GM06990 (cell line): ENCODE data around the gene CMSS1.
"Not testable (repeated sequence)": the region's sequence is repeated elsewhere in the genome, so short reads cannot be mapped to it uniquely, and the experiment has no call there.

Experiments
- DNase-seq: peaks from one replicate; pipeline ENCODE4 v3.0.0-alpha.2; 2011; ENCODE audit not compliant: insufficient read length; ENCODE audit errors: extremely low read depth
- H3K27me3 ChIP-seq: replicated peaks from 2 replicates; pipeline ENCODE4 v1.6.0; 2011; ENCODE audit warnings: low read length; ENCODE audit not compliant: control insufficient read depth, insufficient read depth
- H3K36me3 ChIP-seq: 2 replicates; pipeline ENCODE4 v1.5.1; 2011; ENCODE audit warnings: low read length; ENCODE audit not compliant: control insufficient read depth, insufficient read depth
- H3K4me3 ChIP-seq: replicated peaks from 2 replicates; pipeline ENCODE4 v1.5.1; 2011; ENCODE audit warnings: low read depth, mild to moderate bottlenecking, control low read depth, low read length
- CTCF ChIP-seq: IDR thresholded peaks from 2 replicates; pipeline ENCODE4 v1.5.1; 2011; ENCODE audit warnings: low read length, control low read depth, mild to moderate bottlenecking, inconsistent platforms; ENCODE audit not compliant: insufficient read depth, poor library complexity, severe bottlenecking

The CMSS1 gene

DNA sequence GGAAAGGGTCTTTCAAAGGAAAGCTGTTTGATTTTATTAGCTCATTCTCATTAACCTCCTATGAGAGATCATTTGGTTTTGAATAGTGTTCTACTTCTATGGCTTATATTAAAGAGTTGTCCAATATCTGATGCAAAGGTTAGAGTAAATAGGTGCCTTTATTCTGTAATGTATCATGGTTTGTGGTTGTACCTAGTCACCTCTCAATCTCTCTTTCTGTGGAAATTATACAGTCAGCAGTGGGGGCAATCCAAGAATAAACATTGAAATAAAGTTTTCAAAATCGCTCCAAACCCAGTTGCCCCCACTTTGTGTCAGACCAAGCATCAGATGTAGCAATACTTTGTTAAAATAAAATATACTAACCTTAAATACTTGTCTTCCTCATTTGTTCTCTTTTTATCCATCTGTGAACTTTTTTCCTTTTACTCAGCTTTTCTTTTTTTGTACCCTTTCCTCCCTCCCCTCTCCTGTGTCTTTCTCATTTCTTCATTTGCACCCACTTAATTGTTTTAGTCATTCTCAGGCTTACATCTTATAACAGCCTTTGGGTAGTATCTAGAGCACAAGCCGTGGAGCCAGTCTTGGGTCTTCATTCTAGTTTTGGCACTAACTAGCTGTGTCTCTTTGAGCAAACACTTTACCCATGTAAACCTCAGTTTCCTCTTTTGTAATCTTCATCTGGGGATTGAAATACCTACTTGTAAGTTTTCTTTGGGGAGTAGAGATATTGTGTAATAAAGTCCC is 16.7 kb downstream of the CMSS1 start:
- H3K27me3 ChIP-seq = no peaks in the 10 kb centered on the region
- no peak for DNase-seq
- H3K36me3 ChIP-seq = no peaks in the 10 kb centered on the region
- no peak for TF ChIP-seq CTCF
- H3K4me3 ChIP-seq = no peak overlapping the region

- Histone ChIP-seq H3K36me3 (no peaks in the 10 kb centered on the region), H3K4me3 (no peak overlapping the region), H3K27me3 (no peaks in the 10 kb centered on the region)
- DNase-seq = no peak
- no peak for TF ChIP-seq CTCF
Observed at GRCh38 chr3:99836681-99837080, 19.0 kb downstream of the CMSS1 start.

- no peaks in the 10 kb centered on the region for H3K36me3 ChIP-seq
- no peak for TF ChIP-seq CTCF
- no peak overlapping the region for H3K4me3 ChIP-seq
- H3K27me3 ChIP-seq = no peaks in the 10 kb centered on the region
- DNase-seq = no peak
Observed at GRCh38 chr3:99837715-99838114, 20.1 kb downstream of the CMSS1 start.

DNA sequence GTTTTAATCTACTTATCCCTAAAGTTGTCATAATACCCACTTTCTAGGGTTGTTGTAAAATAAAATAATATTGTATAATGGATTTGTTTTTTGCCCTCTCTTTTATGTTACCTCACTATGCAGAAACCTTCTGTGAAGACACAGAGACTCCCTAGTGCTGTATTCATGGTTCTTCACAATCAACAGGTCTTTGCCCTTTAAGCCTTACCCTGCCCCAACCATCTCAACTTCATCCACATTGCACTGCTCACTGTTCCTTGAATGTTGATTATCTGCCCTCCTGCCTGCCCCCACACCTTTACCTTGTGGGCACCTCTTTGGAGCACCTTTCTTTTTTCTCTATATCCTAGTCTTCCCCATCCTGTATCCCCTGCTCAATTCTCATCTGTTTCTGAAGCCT is 21.1 kb downstream of the CMSS1 start:
- no peak for TF ChIP-seq CTCF
- no peak for DNase-seq
- Histone ChIP-seq H3K27me3 (no peaks in the 10 kb centered on the region), H3K36me3 (no peaks in the 10 kb centered on the region), H3K4me3 (no peak overlapping the region)

GRCh38 chr3:99839613-99840012 is 22.0 kb downstream of the CMSS1 start:
- DNase-seq = no peak
- no peak for TF ChIP-seq CTCF
- Histone ChIP-seq H3K27me3 (no peaks in the 10 kb centered on the region), H3K36me3 (no peaks in the 10 kb centered on the region), H3K4me3 (no peak overlapping the region)

DNA sequence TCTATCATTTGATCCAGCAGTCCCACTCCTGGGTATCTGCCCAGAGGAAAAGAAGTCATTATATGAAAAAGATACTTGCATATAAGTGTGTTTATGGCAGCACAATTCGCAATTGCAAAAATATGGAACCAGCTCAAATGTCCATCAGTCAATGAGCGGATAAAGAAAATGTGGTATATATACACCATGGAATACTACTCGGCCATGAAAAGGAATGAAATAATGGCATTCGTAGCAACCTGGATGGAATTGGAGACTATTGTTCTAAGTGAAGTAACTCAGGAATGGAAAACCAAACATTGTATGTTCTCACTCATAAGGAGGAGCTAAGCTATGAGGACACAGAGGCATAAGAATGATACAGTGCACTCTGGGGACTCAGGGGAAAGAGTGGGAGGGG is 24.3 kb downstream of the CMSS1 start:
- H3K4me3 ChIP-seq, DNase-seq, H3K36me3 ChIP-seq, H3K27me3 ChIP-seq: not testable (repeated sequence)
